AG09309 (cell line): ENCODE measurements around the gene CLNK.

Source experiments
- DNase-seq: peaks from one replicate; pipeline ENCODE4 v3.0.0-alpha.2; 2010; ENCODE audit warnings: low read depth
- H3K4me3 ChIP-seq: 2 replicates; pipeline ENCODE4 v1.5.1; 2011; ENCODE audit warnings: mild to moderate bottlenecking, low read depth, low read length, moderate library complexity; ENCODE audit not compliant: control insufficient read depth
- TF ChIP-seq, protein P1 (sequence below): IDR thresholded peaks from 2 replicates; pipeline ENCODE4 v1.5.1; 2011; ENCODE audit warnings: mild to moderate bottlenecking, low read depth, low read length, inconsistent platforms; ENCODE audit not compliant: insufficient read depth, control insufficient read depth; ENCODE audit errors: missing control alignments

The CLNK gene

GRCh38 chr4:10687526-10687925 lies 3.0 kb upstream of the CLNK start:
- no peak overlapping the region for H3K4me3 ChIP-seq
- TF ChIP-seq, protein P1, sequence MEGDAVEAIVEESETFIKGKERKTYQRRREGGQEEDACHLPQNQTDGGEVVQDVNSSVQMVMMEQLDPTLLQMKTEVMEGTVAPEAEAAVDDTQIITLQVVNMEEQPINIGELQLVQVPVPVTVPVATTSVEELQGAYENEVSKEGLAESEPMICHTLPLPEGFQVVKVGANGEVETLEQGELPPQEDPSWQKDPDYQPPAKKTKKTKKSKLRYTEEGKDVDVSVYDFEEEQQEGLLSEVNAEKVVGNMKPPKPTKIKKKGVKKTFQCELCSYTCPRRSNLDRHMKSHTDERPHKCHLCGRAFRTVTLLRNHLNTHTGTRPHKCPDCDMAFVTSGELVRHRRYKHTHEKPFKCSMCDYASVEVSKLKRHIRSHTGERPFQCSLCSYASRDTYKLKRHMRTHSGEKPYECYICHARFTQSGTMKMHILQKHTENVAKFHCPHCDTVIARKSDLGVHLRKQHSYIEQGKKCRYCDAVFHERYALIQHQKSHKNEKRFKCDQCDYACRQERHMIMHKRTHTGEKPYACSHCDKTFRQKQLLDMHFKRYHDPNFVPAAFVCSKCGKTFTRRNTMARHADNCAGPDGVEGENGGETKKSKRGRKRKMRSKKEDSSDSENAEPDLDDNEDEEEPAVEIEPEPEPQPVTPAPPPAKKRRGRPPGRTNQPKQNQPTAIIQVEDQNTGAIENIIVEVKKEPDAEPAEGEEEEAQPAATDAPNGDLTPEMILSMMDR: no peak
- DNase-seq: no peak

GRCh38 chr4:10682397-10682796 lies 2.2 kb downstream of the CLNK start:
- TF ChIP-seq, protein P1: no peak
- H3K4me3 ChIP-seq: no peak overlapping the region
- no peak for DNase-seq

DNA sequence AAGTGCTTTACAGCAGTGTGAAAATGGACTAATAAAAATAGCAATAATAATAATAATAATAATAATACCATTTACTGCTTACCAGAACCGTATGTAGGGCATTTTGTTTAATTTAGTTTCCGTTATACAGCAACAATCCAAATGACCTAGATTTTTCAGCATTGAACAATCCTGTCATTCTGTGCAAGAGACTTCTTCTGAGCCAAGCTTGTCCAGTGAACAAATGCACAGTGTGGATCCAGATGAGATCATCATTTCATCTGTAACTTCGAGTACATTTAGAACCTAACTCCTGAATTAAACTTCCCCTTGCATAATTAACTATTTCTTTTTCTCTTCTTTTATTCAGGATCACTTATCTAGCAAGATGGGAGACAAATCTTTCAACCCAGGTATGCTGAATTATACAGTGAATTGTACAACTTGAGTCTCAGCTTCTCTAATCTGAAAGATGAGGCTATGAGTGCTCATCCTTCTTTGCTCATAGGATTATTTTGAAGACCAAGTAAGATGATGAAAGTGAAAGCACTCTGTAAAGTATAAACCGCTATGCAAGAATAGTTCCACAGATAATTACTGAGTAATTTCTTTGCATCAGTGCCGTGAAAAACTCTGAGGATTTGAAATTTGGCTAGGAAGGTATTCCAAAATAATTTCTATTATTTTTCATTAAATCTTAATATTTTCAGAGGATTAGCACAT lies 6.6 kb downstream of the CLNK start:
- TF ChIP-seq, protein P1: no peak
- H3K4me3 ChIP-seq: no peak overlapping the region
- no peak for DNase-seq

- H3K4me3 ChIP-seq: no peak overlapping the region
- TF ChIP-seq, protein P1: no peak
- DNase-seq: no peak
These were observed 10.7 kb downstream of the CLNK start for GRCh38 chr4:10673817-10674369.

DNA sequence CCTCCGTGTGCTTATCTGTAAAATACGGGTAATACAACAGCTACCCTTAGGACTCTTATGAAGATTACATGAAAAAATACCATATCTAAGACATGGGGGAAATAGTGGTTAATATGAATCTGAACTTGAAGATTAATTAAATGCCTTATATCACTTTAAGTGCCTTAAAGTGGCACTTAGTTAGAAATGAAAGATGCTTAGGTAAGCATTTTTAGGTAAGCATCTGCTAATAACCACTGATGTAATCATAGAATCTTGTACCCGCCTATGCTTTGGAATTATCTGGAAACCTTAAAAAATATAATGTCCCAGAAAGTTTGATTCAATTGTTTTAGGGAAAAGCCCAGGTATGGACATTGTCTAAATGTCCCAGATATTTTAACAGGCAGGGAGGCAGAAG lies 12.2 kb downstream of the CLNK start:
- TF ChIP-seq, protein P1: no peak
- H3K4me3 ChIP-seq: no peak overlapping the region
- no peak for DNase-seq

GRCh38 chr4:10671799-10672198 lies 12.8 kb downstream of the CLNK start:
- TF ChIP-seq, protein P1: no peak
- DNase-seq: no peak
- H3K4me3 ChIP-seq: no peak overlapping the region
